Stimulated activated CD4-positive, alpha-beta T cell treated with anti-CD3 and anti-CD28 coated beads, Interleukin-2, amount 100 ng/mL, for 24 hours (primary cell): ENCODE results near the gene MYRF.
A peak's percentile ranks its signal among the peaks of the same experiment; 100 is the strongest.

Experiments used
- DNase-seq, 2 donors: peaks; one replicate each; pipeline ENCODE4 v3.0.0-alpha.2; 2020

The MYRF gene

GRCh38 chr11:61762223-61762615 lies 9.8 kb downstream of the MYRF start:
- no peak for DNase-seq

GRCh38 chr11:61762798-61763197 lies 10.4 kb downstream of the MYRF start:
- no peak for DNase-seq

GRCh38 chr11:61763930-61764605 lies 11.6 kb downstream of the MYRF start:
- no peak for DNase-seq

- DNase-seq, result no peak
Measured at GRCh38 chr11:61764606-61765260, 12.3 kb downstream of the MYRF start.

- DNase-seq, result no peak
Measured at GRCh38 chr11:61765550-61766253, 13.3 kb downstream of the MYRF start.

- DNase-seq, result no peak
Measured at GRCh38 chr11:61766353-61766841, 14.0 kb downstream of the MYRF start.

- DNase-seq, result no peak
Measured at GRCh38 chr11:61768376-61769076, 16.1 kb downstream of the MYRF start.

GRCh38 chr11:61769169-61769920 lies 16.9 kb downstream of the MYRF start:
- DNase-seq, result no peak

- DNase-seq, result no peak
Measured at GRCh38 chr11:61769946-61770683, 17.7 kb downstream of the MYRF start.

GRCh38 chr11:61771195-61771894 lies 18.9 kb downstream of the MYRF start:
- DNase-seq, result no peak

- DNase-seq, result no peak
Measured at GRCh38 chr11:61771985-61772455, 19.6 kb downstream of the MYRF start.

GRCh38 chr11:61773356-61773755 lies 20.9 kb downstream of the MYRF start:
- DNase-seq, result no peak

- DNase-seq, result no peak
Measured at GRCh38 chr11:61773809-61774208, 21.4 kb downstream of the MYRF start.

GRCh38 chr11:61774411-61774810 lies 22.0 kb downstream of the MYRF start:
- no peak for DNase-seq

- DNase-seq, result no peak
Measured at GRCh38 chr11:61775106-61775505, 22.7 kb downstream of the MYRF start.

GRCh38 chr11:61775606-61776554 lies 23.4 kb downstream of the MYRF start:
- no peak for DNase-seq

GRCh38 chr11:61776561-61777075 lies 24.2 kb downstream of the MYRF start:
- DNase-seq, result peak; percentile 71 to 78

- DNase-seq, result peak; percentile 64 to 73
Measured at GRCh38 chr11:61777234-61778090, 25.0 kb downstream of the MYRF start.
